ENCODE data around the gene CTDSPL.

DNA sequence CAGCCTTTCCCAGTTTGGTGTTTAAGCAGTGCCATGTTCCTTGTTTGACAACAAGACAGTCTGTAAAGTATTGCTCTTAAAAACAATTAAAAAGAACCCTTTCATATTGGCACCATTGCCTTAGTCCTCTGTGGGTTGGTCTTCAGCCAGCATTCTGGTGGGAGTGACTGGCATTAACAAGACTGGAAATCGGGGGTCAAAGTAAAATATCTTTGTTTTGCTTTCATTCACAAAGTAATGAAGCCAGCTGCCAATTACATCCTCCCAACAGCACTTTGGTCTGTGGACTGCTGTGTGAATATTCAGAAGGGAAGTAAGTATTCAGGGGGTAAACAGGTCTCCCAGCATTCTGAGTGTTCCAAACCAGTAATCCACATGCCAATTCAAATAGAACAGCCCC, 120.7 kb downstream of the CTDSPL start:
- no peak for TF ChIP-seq NFIC (IDR thresholded peaks at IDR 0.05; ENCODE audit: borderline replicate concordance)
- TF ChIP-seq, protein P1, sequence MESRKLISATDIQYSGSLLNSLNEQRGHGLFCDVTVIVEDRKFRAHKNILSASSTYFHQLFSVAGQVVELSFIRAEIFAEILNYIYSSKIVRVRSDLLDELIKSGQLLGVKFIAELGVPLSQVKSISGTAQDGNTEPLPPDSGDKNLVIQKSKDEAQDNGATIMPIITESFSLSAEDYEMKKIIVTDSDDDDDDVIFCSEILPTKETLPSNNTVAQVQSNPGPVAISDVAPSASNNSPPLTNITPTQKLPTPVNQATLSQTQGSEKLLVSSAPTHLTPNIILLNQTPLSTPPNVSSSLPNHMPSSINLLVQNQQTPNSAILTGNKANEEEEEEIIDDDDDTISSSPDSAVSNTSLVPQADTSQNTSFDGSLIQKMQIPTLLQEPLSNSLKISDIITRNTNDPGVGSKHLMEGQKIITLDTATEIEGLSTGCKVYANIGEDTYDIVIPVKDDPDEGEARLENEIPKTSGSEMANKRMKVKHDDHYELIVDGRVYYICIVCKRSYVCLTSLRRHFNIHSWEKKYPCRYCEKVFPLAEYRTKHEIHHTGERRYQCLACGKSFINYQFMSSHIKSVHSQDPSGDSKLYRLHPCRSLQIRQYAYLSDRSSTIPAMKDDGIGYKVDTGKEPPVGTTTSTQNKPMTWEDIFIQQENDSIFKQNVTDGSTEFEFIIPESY (IDR thresholded peaks at IDR 0.05; ENCODE audit: borderline replicate concordance, low read depth): no peak
- TF ChIP-seq SMC3 (IDR thresholded peaks at IDR 0.05; ENCODE audit: low read depth, low read length): no peak
- no peak for TF ChIP-seq RFX5 (IDR thresholded peaks at IDR 0.05; ENCODE audit: low read length)
- TF ChIP-seq, protein P2, sequence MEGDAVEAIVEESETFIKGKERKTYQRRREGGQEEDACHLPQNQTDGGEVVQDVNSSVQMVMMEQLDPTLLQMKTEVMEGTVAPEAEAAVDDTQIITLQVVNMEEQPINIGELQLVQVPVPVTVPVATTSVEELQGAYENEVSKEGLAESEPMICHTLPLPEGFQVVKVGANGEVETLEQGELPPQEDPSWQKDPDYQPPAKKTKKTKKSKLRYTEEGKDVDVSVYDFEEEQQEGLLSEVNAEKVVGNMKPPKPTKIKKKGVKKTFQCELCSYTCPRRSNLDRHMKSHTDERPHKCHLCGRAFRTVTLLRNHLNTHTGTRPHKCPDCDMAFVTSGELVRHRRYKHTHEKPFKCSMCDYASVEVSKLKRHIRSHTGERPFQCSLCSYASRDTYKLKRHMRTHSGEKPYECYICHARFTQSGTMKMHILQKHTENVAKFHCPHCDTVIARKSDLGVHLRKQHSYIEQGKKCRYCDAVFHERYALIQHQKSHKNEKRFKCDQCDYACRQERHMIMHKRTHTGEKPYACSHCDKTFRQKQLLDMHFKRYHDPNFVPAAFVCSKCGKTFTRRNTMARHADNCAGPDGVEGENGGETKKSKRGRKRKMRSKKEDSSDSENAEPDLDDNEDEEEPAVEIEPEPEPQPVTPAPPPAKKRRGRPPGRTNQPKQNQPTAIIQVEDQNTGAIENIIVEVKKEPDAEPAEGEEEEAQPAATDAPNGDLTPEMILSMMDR (IDR thresholded peaks at IDR 0.05): no peak
- TF ChIP-seq EZH2phosphoT487 (IDR thresholded peaks at IDR 0.05; ENCODE audit: borderline replicate concordance, low read depth): no peak
- TF ChIP-seq TAF1 (IDR thresholded peaks at IDR 0.05; ENCODE audit: borderline replicate concordance, low read depth, low read length): no peak
- no peak for TF ChIP-seq POLR2AphosphoS5 (IDR thresholded peaks at IDR 0.05; ENCODE audit: low read depth, low read length)
- no peak for TF ChIP-seq SIN3A (IDR thresholded peaks at IDR 0.05; ENCODE audit: borderline replicate concordance, low read depth, low read length)
- TF ChIP-seq, protein P3, sequence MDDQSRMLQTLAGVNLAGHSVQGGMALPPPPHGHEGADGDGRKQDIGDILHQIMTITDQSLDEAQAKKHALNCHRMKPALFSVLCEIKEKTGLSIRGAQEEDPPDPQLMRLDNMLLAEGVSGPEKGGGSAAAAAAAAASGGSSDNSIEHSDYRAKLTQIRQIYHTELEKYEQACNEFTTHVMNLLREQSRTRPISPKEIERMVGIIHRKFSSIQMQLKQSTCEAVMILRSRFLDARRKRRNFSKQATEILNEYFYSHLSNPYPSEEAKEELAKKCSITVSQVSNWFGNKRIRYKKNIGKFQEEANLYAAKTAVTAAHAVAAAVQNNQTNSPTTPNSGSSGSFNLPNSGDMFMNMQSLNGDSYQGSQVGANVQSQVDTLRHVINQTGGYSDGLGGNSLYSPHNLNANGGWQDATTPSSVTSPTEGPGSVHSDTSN (IDR thresholded peaks at IDR 0.05): no peak

Data from SK-N-SH (cell line).